Keratinocyte (primary cell): ENCODE results near the gene FAM219A. TPM values are rescaled to one million over a fixed set of nuclear protein-coding genes. Genes with fewer than 3 reads are reported as not detected.

ENCODE experiments used
- DNase-seq: peaks from one replicate; pipeline ENCODE4 v3.0.0-alpha.2; 2011; ENCODE audit warnings: low read depth, missing footprints, low spot score
- FAIRE-seq: peaks from 2 replicates; lab custom pipeline; 2011; peaks lifted over from hg19 to GRCh38; lab: Jason Lieb, UNC
- H2AFZ ChIP-seq: 2 replicates; pipeline ENCODE4 v1.6.0; 2012; ENCODE audit warnings: low read length, control low read depth, inconsistent platforms; ENCODE audit not compliant: control insufficient read depth
- H3K27ac ChIP-seq: 2 replicates; pipeline ENCODE4 v1.5.1; 2011; ENCODE audit warnings: low read length; ENCODE audit not compliant: control insufficient read depth, insufficient read depth
- H3K27me3 ChIP-seq: 3 replicates; pipeline ENCODE4 v1.6.0; 2011; ENCODE audit warnings: low read length; ENCODE audit not compliant: control insufficient read depth, insufficient read depth; ENCODE audit errors: extremely low read depth
- H3K36me3 ChIP-seq, 2 experiments: 2 replicates in 1 of 2; 3 replicates in 1 of 2; pipeline ENCODE4 v1.5.1; 2011; ENCODE audit warnings: low read length in 2 of 2, mild to moderate bottlenecking in 1 of 2; ENCODE audit not compliant: control insufficient read depth in 2 of 2, insufficient read depth in 2 of 2; ENCODE audit errors: extremely low read depth in 1 of 2
- H3K4me1 ChIP-seq: 3 replicates; pipeline ENCODE4 v1.5.1; 2011; ENCODE audit warnings: low read length; ENCODE audit not compliant: control insufficient read depth, insufficient read depth; ENCODE audit errors: extremely low read depth
- H3K4me2 ChIP-seq: 3 replicates; pipeline ENCODE4 v1.6.0; 2011; ENCODE audit warnings: low read depth, low read length; ENCODE audit not compliant: control insufficient read depth, insufficient read depth; ENCODE audit errors: extremely low read depth
- H3K4me3 ChIP-seq, 3 experiments: fragments of 200-600 bp in 1 of 3; sonication (generic) in 1 of 3; 2 replicates in 2 of 3; 3 replicates in 1 of 3; pipeline ENCODE4 v1.5.1; 2011 to 2016; ENCODE audit warnings: low read length in 3 of 3, mild to moderate bottlenecking in 3 of 3, control low read depth in 2 of 3, inconsistent platforms in 1 of 3, low read depth in 1 of 3, mixed read lengths in 1 of 3, mixed run types in 1 of 3, moderate library complexity in 1 of 3; ENCODE audit not compliant: control insufficient read depth in 2 of 3, insufficient read depth in 2 of 3; ENCODE audit errors: extremely low read depth in 1 of 3
- H3K79me2 ChIP-seq: 2 replicates; pipeline ENCODE4 v1.6.0; 2012; ENCODE audit warnings: low read length; ENCODE audit not compliant: control insufficient read depth, insufficient read depth
- H3K9ac ChIP-seq: 3 replicates; pipeline ENCODE4 v1.6.0; 2011; ENCODE audit warnings: low read length; ENCODE audit not compliant: control insufficient read depth, insufficient read depth; ENCODE audit errors: extremely low read depth
- H3K9me1 ChIP-seq: 3 replicates; pipeline ENCODE4 v1.6.0; 2011; ENCODE audit warnings: low read length; ENCODE audit not compliant: control insufficient read depth, insufficient read depth; ENCODE audit errors: extremely low read depth
- H3K9me3 ChIP-seq: 2 replicates; pipeline ENCODE4 v1.5.1; 2012; ENCODE audit warnings: low read depth, low read length; ENCODE audit not compliant: control insufficient read depth
- H4K20me1 ChIP-seq: 3 replicates; pipeline ENCODE4 v1.6.0; 2011; ENCODE audit warnings: low read length; ENCODE audit not compliant: control insufficient read depth, insufficient read depth; ENCODE audit errors: extremely low read depth
- EZH2 ChIP-seq: IDR thresholded peaks from one replicate; pipeline ENCODE4 v1.6.1; 2012; ENCODE audit warnings: inconsistent platforms, mild to moderate bottlenecking, low read length, moderate library complexity
- dilution Hi-C: fragments of 300-500 bp; cut with MboI; formaldehyde crosslinking; loops from one replicate; pipeline ENCODE4 v1.7.0; 2020; ENCODE audit warnings: low sequenced_read_pairs; ENCODE audit not compliant: extremely low pct_ligation_motif_present
- polyA plus RNA-seq, 5 experiments: library from polyadenylated mRNA; depleted of rRNA in 3 of 5; stranded (reverse) in 3 of 5; stranded (forward) in 1 of 5; unstranded in 1 of 5; fragments of >200 nt; gene quantifications; 1 replicate in 1 of 5; 2 replicates in 3 of 5; 3 replicates in 1 of 5; pipeline versions ENCODE4 v1.2.1 to v1.2.3, GENCODE V29; 2011 to 2012; ENCODE audit warnings: missing spikeins in 2 of 5, low read depth in 1 of 5, low replicate concordance in 1 of 5
- TF ChIP-seq, protein P1 (sequence below), 3 experiments: IDR thresholded peaks in 1 of 3; conservative IDR thresholded peaks in 1 of 3; optimal IDR thresholded peaks in 1 of 3; 2 replicates in 2 of 3; 3 replicates in 1 of 3; pipeline versions ENCODE3 to v1.5.1; 2011; ENCODE audit warnings: low read length in 3 of 3, mild to moderate bottlenecking in 3 of 3, moderate library complexity in 2 of 3, control low read depth in 1 of 3, inconsistent platforms in 1 of 3; ENCODE audit not compliant: insufficient read depth in 2 of 3; ENCODE audit errors: extremely low read depth in 1 of 3

Gene FAM219A
- polyA plus RNA-seq, 1 donor (not counting 4 experiments of a cell fraction or from before 2014, with no cell fraction given), result 8.9 TPM

DNA sequence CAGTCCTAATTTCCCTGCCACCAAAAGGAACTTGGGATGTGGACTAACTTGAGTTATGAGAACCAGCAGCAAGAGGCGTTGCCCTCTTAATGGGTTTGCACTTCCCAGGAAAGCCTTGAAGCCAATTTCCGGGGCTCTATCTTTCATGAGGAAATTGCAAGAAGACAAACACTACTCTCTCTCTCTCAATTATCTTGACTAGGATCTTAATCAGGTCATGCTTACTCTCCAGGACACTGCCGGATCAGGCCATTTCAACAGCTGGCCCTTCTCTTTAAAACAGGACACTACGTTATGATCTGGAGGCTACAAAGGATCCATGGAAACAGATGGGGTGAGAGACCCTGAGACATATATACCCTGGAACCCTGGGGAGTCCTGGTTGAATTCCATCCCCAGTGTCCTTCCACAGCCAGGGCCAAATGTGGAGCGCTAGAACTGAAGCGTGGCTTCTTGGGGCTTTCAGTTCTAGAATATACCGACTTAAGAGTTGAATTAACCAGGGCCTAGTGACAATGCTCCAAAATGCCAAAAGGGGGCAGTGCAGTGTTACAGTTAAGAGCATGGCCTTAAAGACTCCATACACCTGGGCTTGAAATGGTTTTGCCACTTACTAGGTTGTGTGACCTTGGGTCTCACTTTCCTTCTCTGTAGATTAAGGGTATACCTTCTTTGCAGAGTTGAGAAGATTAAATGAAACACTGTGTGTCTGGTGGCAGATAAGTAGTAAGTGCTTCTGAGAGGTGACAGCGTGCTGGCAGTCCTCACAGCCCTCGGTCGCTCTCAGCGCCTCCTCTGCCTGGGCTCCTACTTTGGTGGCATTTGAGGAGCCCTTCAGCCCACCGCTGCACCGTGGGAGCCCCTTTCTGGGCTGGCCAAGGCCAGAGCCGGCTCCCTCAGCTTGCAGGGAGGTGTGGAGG is 21.1 kb downstream of the FAM219A start:
- H3K27ac ChIP-seq, result no peak overlapping the region
- dilution Hi-C loops, result no loop called here
- no peak overlapping the region for H2AFZ ChIP-seq
- H3K4me1 ChIP-seq, result no peaks in the 10 kb centered on the region
- no peaks in the 10 kb centered on the region for H3K27me3 ChIP-seq
- no peak overlapping the region for H3K4me3 ChIP-seq
- TF ChIP-seq, protein P1, sequence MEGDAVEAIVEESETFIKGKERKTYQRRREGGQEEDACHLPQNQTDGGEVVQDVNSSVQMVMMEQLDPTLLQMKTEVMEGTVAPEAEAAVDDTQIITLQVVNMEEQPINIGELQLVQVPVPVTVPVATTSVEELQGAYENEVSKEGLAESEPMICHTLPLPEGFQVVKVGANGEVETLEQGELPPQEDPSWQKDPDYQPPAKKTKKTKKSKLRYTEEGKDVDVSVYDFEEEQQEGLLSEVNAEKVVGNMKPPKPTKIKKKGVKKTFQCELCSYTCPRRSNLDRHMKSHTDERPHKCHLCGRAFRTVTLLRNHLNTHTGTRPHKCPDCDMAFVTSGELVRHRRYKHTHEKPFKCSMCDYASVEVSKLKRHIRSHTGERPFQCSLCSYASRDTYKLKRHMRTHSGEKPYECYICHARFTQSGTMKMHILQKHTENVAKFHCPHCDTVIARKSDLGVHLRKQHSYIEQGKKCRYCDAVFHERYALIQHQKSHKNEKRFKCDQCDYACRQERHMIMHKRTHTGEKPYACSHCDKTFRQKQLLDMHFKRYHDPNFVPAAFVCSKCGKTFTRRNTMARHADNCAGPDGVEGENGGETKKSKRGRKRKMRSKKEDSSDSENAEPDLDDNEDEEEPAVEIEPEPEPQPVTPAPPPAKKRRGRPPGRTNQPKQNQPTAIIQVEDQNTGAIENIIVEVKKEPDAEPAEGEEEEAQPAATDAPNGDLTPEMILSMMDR (optimal IDR thresholded peaks at IDR 0.05 in 1 of 3, IDR thresholded peaks at IDR 0.05 in 1 of 3, conservative IDR thresholded peaks at IDR 0.05 in 1 of 3; ENCODE audit: extremely low read depth in 1 of 3, insufficient read depth in 2 of 3, low read length in 3 of 3), result peak; percentile 60 to 90 (median 80)
- no peak for TF ChIP-seq EZH2
- no peaks in the 10 kb centered on the region for H4K20me1 ChIP-seq
- no peak overlapping the region for H3K4me2 ChIP-seq
- H3K9ac ChIP-seq, result no peak overlapping the region
- H3K9me1 ChIP-seq, result no peaks in the 10 kb centered on the region
- peak; percentile 45 for DNase-seq
- H3K36me3 ChIP-seq, result no peaks in the 10 kb centered on the region
- H3K79me2 ChIP-seq, result no peaks in the 10 kb centered on the region
- no peaks in the 10 kb centered on the region for H3K9me3 ChIP-seq
- FAIRE-seq, result peak; percentile 81

DNA sequence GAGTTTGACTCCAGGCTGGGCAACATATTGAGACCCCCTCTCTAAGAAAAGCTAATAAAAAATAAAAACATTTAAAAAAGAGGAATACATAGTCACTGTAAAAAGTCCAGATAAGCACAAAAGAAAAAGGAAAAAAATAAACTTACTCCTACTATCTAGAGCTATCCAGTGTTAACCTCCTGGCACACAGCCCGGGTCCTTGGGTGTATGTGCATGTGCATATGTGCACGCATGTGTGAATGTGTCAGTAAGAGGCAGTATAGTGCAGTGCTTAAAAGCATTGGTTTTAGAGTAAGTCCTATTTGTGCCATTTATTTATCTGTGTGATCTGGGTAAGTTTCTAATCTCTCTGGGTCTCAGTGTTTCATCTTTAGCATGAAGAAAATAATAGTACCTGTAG is 26.7 kb downstream of the FAM219A start:
- Histone ChIP-seq H3K4me2 (no peak overlapping the region), H3K79me2 (no peaks in the 10 kb centered on the region), H3K9me3 (no peaks in the 10 kb centered on the region), H3K27ac (no peak overlapping the region), H3K9me1 (no peaks in the 10 kb centered on the region), H3K27me3 (no peaks in the 10 kb centered on the region), H2AFZ (no peak overlapping the region), H3K9ac (no peak overlapping the region), H3K36me3 (peaks cover 0 to 7% of the 10 kb centered on the region in 2 experiments), H3K4me3 (no peak overlapping the region), H3K4me1 (peaks cover 3% of the 10 kb centered on the region), H4K20me1 (peaks cover 8% of the 10 kb centered on the region)
- TF ChIP-seq, protein P1 (optimal IDR thresholded peaks at IDR 0.05 in 1 of 3, IDR thresholded peaks at IDR 0.05 in 1 of 3, conservative IDR thresholded peaks at IDR 0.05 in 1 of 3; ENCODE audit: extremely low read depth in 1 of 3, insufficient read depth in 2 of 3, low read length in 3 of 3), result no peak
- no peak for TF ChIP-seq EZH2
- DNase-seq (no peak), FAIRE-seq (no peak)
- dilution Hi-C loops, result no loop called here
